ENCODE measurements around the gene SART3.

SART3 gene

DNA sequence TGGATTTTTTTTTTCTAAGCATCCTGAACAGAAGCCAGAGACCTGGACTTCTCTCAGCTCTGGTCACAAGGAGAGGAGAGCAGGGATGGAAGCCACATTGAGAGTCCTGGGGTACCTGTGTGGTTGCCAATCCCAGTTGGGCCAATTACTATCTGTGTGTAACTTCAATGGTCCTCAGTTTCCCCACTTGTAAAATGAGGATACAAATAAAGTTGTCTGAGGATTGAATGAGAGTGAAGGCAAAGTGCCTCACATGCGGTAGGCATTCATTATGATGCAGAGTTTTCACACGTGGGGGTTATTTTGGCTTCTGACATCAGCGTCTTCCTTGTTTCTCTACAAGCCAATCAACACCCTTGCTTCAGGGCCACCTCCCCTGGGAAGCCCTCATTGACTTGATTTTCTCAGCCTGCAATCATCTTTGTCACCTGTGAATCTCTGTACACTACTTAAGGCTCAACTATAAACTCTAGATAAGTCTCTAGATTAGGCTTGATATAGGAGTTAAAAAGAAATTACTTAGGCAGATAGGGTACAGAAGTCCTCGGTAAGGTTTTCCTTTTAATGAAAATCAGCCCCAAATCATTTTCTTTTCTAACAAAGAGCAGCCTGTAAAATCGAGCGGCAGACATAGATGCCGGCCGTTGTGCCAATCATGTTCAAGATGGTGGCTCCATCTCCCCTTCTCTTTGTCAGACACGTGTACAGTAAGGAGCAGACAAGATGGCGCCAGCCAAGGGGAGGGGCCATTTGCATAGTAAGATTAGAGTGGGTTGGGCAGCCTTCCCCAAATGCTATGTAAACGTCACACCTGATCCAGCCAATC is 83.7 kb downstream of the SART3 start:
- no peak overlapping the region for H3K4me3 ChIP-seq (ENCODE audit: insufficient read depth, low read depth, low read length)
- 84 to 87% methylated on average over 11 of the region's 11 CpGs for WGBS, 2 experiments

DNA sequence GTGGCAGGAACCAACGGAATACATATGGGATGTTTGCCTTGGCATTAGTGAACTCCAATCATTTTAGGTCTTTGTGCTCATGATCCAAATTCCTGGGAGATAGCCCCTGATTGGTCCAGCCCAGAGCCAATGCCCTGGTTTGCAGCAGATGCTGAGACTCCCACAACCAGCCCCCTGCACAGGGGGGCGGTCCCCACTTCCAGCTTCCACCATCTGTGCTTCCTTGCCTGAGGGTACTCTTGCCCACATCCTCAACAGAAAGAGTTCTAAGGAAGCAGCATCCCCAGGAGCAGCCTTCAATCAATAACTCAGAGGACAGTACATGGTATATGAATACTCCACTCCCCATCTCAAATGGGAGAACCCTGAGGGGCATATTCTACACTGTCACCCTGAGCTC is 85.6 kb downstream of the SART3 start:
- no peaks in the 10 kb centered on the region for H3K4me1 ChIP-seq (ENCODE audit: control insufficient read depth, insufficient read depth, low read length)
- no peak overlapping the region for H3K4me3 ChIP-seq (ENCODE audit: insufficient read depth, low read depth, low read length)
- 85 to 86% methylated on average over 2 of the region's 2 CpGs for WGBS, 2 experiments
- no peak overlapping the region for H3K27ac ChIP-seq (ENCODE audit: insufficient read depth, low read depth, low read length, poor library complexity, severe bottlenecking)
- H3K36me3 ChIP-seq (ENCODE audit: control insufficient read depth, insufficient read depth, low read length) = no peaks in the 10 kb centered on the region
- H3K9me3 ChIP-seq (ENCODE audit: control insufficient read depth, low read length) = no peaks in the 10 kb centered on the region
- H3K27me3 ChIP-seq (ENCODE audit: control insufficient read depth, insufficient read depth, low read length, poor library complexity, severe bottlenecking) = no peaks in the 10 kb centered on the region

More for the DNA sequence above, 83.7 kb downstream of the SART3 start:
- Histone ChIP-seq H3K27ac (ENCODE audit: insufficient read depth, low read depth, low read length, poor library complexity, severe bottlenecking) (no peak overlapping the region), H3K4me1 (ENCODE audit: control insufficient read depth, insufficient read depth, low read length) (no peaks in the 10 kb centered on the region), H3K36me3 (ENCODE audit: control insufficient read depth, insufficient read depth, low read length) (no peaks in the 10 kb centered on the region), H3K9me3 (ENCODE audit: control insufficient read depth, low read length) (no peaks in the 10 kb centered on the region), H3K27me3 (ENCODE audit: control insufficient read depth, insufficient read depth, low read length, poor library complexity, severe bottlenecking) (no peaks in the 10 kb centered on the region)

DNA sequence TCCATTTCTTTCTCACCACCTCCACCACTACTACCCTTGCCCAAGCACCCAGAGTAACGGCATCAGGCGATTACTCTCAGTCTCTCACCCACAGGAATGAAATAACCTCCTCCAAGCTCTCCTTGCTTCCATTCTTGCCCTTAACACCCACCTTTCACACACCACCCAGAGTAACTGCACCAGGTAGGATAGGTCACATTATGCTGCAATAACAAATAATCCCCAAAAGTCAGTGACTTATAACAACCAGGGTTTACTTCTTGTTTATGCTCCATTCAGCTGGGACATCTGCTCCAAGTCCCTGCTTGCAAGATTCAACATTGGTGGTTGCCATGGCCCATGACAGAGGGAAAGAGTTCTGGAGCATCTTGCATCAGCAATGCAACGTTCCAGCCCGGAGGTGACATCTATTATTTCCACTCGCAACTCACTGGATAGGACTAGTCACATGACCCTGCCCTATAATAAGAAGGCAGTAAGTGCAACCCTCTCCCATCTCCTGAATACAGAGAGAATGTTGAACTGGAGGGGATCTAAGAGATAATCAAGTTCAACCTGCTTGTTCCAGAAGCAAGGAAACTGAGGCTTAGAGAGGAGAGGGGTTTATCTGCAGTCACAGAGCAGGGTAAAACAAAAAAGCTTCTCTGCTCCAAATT is 87.4 kb downstream of the SART3 start:
- H3K27me3 ChIP-seq (ENCODE audit: control insufficient read depth, insufficient read depth, low read length, poor library complexity, severe bottlenecking) = no peaks in the 10 kb centered on the region
- no peak overlapping the region for H3K27ac ChIP-seq (ENCODE audit: insufficient read depth, low read depth, low read length, poor library complexity, severe bottlenecking)
- H3K9me3 ChIP-seq (ENCODE audit: control insufficient read depth, low read length) = no peaks in the 10 kb centered on the region
- no peaks in the 10 kb centered on the region for H3K4me1 ChIP-seq (ENCODE audit: control insufficient read depth, insufficient read depth, low read length)
- WGBS, 2 experiments = 86 to 93% methylated on average over 5 of the region's 5 CpGs
- no peaks in the 10 kb centered on the region for H3K36me3 ChIP-seq (ENCODE audit: control insufficient read depth, insufficient read depth, low read length)
- H3K4me3 ChIP-seq (ENCODE audit: insufficient read depth, low read depth, low read length) = no peak overlapping the region

Data from ectodermal cell (in vitro differentiated cells).